Fibroblast of gingiva (primary cell): ENCODE data around the gene TYMS.

Source experiments
- DNase-seq: peaks from one replicate; pipeline ENCODE4 v3.0.0-alpha.2; 2011; ENCODE audit warnings: low read depth

TYMS gene

DNA sequence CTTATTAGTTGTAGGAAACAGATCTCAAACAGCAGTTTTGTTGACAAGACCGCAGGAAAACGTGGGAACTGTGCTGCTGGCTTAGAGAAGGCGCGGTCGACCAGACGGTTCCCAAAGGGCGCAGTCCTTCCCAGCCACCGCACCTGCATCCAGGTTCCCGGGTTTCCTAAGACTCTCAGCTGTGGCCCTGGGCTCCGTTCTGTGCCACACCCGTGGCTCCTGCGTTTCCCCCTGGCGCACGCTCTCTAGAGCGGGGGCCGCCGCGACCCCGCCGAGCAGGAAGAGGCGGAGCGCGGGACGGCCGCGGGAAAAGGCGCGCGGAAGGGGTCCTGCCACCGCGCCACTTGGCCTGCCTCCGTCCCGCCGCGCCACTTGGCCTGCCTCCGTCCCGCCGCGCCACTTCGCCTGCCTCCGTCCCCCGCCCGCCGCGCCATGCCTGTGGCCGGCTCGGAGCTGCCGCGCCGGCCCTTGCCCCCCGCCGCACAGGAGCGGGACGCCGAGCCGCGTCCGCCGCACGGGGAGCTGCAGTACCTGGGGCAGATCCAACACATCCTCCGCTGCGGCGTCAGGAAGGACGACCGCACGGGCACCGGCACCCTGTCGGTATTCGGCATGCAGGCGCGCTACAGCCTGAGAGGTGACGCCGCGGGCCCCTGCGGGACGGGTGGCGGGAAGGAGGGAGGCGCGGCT, at the start of gene TYMS:
Gene TYMS (plus strand): TSS at position 343 of the 690 bp plus-strand sequence. CDS start 90 bp downstream, at position 433.
- DNase-seq: peak; percentile 17

DNA sequence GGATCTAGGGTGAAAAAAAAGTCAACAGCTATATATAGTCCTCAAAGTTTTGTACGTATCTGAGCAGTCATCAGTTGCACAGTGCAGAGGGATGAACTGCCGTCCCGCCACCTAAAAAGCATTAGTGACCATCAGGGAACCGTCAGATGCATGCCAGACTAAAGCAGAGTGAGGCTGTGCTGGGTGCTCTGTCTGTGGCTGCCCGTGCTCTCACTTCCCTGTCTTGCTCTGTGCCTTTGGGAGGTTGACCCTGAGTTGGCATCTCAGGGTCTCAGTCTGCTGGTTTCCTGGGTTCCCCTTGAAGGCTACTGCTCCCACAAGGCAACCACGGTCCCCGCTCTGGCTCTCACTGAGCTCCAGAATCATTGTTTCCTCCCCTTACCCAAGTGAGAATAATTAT, 49.5 kb upstream of the TYMS start:
- no peak for DNase-seq

DNA sequence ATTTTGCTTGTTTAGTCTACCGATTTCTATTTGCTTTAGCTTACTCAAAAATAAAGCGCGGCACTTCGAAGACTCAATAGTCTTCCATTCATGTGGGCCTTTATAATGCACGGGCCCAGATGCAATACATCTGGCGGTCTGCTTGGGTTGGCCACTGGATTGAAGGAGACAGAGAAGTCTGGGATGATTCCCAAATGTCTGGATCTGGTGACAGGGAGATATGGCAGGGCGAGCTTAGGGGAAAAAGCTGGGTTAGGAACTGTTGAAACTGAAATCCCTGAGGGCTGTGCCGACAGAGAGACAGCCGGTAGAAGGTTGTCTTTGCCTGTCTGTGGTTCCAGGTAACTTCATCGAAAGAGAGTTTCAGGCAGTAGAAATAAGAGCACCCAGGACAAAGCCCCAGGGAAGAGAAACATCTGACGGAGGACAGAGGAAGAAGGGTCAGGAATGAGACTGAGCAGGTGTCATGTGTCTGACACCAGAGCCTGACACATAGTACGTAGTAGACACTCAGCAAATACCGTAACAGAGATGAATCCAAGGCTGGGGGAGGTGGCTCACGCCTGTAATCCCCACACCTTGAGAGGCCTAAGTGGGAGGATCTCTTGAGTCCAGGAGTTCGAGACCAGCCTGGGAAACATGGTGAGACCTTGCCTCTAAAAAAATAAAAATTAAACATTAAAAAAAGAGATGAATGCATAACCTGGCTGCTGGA, 47.1 kb upstream of the TYMS start:
- DNase-seq: no peak

DNA sequence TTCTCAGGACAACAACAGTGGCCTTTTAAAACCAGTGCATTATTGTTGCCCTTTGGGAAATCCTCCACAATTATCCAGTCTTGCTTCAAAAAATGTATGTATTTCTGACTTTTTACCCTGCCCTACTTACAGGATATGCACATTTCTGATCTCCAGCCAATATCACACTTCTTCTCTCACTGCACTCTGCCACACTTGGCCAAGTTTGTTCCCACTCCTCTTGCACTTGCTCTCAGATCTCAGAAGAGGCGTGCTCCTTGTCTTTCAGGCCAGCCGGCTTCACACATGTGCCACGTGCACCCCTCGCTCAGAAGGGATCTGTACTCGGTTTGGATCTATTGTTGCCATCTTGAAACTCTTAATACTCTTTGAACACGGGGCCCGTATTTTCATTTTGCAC, 45.3 kb upstream of the TYMS start:
- no peak for DNase-seq

DNA sequence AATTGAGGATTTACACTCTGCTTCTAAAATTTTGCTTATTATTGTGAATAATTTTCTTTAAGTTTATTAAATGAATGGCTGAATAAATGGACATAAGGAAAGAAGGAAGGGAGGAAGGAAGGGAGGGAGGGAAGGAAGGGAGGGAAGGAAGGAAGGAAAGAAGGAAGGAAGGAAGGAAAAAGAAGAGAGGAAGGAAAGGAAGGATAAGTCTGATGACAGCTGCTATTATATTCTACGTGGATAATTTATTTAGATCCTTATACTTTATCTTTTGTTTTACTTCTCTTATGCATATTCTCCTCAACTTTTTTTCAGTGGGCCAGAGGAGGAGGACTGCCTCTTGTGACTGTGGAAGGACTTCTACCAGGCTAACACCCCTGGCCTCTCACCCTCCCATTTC, 43.3 kb upstream of the TYMS start:
- no peak for DNase-seq

DNA sequence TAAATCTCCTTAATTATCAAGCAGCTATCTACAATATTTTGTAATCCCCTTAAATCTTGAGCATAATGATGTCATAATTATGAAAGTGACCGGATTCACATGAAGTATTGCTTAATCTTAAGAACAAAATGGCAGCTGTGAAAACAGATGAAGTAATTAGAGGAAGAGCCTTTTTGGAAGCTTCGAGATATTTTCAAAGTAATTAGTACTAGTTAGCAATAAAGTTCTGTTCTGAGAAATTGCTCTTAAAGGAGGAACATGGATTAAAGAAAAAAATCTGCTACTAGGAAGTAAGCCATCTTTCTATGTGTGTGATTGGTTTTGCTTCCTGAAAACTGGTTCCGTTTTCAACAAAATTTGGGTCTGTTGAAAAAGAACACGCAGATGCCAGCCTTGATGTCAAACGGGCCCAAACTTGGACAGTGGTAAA, 42.3 kb upstream of the TYMS start:
- DNase-seq: peak; percentile 33

DNA sequence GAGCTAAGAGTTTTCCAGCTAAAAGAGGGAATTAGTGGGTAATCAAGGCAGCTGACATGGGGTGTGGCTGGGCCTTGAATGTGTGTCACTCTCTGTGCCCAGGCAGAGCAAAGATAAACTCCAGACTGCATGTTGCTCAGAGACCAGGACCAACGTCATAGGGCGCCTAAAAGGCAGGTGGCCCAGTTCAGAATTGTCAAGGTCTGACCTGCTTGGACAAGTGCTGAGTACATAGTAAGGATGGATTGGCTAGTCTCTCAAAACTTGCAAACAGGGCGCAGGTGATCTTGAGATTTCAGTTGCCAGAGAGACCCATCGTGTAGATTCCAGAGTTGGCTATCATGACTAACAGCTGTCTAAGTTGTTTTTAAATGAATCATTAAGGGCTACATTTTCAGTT, 41.7 kb upstream of the TYMS start:
- DNase-seq: no peak

DNA sequence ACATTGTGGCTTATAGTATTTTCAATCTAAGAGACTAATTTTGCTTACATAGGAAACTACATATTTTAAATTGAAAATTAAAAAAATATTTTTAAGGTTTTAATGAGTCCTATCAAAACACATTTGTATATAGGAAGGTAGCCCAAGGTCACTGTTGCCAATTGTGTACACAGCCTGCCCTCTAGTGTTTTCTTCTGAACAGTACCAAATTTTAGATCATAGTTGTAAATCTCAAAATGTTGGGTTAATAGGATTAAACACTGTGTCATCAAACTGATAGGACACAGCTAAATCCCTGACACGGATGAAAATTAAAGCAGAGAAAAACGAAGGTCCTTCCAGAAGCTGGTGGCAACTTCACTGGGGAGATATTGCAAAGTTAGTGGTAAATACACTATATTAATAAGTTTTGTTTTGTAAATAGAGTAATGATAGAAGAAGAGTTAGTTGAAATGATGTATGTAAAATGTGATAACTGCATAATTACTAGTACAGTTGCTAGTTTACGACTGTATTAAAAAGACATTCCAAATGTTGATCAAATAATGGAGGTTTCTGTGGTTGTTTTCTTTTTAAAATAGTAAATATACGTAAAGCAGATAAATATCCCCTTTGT, 41.0 kb upstream of the TYMS start:
- peak; percentile 47 for DNase-seq

DNA sequence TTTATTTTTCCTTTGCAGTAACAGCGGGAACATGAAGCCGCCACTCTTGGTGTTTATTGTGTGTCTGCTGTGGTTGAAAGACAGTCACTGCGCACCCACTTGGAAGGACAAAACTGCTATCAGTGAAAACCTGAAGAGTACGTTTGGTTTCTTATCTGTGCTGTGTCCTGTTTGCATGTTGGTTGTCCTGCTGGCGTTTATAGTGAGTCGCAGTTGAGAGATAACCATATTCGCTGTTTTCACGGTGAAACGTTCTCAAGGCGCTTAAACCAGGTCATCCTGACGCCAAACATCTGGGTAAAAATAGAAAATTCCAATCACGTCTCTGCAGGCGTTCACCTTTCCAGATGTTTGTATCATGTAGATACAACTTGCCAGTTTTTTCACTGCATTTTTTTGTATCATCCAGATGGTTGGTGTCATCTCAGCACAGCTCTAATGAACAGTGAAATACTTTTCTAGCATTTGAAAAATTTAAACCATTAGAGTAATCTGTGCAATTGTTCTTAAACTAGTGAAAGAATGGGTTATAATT, 39.4 kb upstream of the TYMS start:
- DNase-seq: no peak

DNA sequence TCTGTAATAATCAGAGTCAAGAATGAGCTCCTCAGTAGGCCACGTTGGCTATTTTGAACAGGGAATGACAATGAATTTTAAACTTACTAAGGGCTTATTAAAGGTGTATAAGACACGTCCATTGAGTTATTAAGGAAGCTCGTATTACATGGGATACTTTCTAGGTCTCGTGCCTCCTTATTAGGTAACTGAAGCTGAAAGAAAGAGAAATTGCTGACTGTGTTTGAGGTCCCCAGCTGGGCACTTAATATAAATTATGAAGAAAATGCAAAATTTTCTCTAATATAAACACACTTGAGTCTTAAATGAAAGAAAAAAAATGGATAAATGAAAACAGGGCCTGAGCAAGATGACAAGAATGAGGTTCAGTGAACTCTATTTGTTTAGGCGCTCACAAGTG, 38.8 kb upstream of the TYMS start:
- DNase-seq: no peak

DNA sequence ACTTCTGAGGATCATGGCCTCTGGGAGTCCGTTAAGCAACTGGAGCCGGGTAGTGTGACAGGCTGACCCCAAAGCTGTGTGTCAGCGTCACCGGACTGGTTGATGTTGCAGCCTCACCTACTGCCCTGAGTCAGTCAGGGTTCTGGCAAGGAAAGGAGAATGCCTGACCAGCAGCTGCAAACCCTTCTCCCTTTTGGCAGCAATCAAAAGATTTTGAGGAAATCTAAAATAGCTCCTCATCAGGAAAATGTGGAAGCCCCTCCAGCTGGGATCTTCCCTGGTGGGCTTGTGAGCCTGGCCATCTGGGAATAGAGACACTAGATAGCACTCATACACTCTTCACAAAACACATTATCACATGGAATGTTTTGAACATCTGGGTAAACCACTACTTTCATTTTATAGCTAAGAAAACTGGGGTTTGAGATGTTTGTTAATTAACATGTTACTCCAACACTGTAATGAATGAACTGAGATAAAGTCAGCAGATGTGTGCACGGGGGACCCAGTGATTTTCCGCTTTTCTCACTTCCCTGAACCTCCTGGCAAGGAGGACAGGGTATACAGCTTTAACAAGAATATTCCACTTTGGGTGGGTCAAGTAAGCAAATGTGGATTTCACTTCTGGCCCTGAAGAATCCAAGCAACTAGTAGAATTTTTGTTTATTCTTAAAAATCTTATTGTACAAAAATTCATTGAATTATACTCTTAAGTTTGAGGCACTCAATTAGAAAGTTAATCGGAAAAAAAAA, 36.0 kb upstream of the TYMS start:
- peak; percentile 55 for DNase-seq

DNA sequence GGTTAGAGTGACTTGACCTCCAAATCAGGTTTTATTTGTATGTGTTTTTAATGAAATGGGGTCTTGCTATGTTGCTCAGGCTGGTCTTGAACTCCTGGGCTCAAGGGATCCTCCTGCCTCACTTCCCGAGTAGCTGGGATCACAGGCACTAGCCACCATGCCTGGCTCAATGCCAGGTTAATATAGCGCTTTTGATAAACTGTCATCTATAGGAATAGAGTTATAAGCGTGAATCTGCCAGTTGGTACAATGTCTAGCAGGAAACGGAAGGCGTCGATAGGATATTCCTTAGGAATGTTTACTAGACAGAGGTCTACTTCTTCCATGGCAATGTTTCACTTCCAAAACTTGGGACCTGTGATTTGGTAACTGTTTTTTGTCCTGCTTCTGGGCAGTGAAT, 35.2 kb upstream of the TYMS start:
- DNase-seq: no peak

DNA sequence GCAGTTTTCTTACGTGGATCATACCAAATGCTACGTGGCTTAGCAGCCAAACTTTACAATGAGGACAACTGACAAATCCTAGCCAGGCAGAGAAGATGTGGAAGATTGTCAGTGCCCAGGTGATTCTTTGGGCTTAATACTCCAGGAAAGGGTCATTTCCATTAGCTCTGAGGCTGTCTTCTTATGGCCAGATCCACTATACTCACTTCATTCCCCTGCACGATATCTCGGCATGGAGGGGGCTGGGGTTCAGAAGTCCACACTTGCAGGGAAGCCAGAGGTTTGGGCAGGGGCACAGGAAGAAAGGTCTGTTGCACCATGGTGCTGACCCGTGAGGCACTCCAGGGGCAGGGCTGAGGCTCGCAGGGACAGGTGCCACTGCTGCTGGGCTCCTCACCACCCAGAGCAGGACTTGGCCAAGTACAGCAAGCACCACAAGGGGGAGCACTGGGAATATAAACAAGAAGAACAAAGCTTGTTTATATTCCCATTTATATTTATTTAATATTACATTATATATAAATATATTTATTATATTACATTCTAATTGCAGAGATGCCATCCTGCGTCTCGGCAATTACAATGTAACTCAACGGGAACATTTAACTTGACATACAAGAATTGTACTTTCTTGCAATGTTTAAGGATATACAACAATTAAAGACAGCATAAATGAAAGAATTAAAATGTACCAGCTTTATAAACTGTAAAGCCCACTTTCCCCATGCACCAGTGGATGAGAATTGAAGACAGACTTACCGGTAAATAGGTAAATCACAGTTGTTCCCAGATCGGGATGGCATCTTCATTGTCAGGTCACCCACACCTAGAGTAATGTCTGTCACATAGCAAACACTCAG, 33.5 kb upstream of the TYMS start:
- peak; percentile 69 for DNase-seq

DNA sequence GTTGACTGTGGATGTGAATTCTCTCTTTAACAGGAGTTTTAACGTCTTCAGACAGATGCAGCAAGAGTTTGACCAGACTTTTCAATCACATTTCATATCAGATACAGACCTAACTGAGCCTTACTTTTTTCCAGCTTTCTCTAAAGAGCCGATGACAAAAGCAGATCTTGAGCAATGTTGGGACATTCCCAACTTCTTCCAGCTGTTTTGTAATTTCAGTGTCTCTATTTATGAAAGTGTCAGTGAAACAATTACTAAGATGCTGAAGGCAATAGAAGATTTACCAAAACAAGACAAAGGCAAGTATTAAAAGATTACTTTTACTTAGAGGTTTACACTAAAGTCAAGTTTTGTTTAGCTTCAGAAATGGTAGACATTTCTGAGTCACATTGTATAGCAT, 30.2 kb upstream of the TYMS start:
- peak; percentile 45 for DNase-seq

DNA sequence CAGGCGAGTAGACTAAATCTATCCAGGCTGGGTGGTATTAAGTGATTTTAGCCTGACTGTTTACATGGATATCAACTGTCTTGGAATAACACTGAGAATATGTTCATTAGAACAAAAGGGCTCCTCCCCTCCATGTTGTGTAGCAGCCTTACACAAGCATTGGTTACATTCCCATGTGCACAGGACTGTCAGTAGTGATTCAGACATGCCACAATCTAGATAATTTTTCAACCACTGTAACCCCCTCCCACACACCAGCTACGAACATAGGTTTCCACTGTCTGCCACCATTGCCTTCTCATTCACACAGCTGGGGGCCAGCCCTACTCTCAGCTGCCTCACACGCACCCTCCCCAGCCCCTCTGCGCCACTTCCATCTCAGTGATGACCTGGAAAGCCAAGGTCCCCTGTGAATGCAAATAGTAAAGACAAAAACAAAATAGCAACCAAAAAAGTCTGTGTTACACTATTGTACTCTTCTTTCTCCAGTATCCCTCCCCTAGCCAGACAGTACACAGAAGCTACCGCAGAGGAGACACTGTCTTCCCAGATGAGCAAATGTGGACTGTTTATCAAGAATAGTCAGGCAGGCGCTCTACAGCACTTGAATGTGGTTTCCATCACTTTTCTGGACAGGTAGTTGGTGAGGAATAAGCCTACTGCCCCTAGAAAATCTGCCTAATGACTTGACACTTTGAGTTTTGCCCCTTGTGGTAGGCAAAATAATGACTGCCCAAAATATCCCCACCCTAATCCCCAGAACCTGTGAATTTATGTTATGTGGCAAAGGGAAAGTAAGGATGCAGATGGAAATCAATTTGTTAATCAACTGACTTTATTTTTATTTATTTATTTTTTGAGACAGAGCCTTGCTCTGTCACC, 27.9 kb upstream of the TYMS start:
- DNase-seq: no peak

DNA sequence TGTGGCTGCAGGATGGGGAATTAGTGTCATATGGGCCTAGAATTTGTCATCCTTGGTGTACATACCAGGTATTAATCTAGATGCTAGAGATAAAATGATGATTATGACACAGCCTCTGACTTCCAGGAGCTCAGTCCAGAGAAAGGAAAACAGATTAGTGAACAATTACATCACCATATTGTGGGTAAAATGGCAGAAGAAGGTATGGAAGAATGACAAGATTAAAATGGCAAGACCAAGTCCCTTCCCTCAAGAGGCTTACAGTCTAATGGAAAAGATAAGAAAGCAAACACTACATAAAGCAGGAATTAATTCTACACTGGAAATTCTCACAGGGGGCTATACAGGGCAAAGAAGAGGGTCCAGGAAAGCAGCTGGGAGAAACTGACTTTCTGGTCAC, 25.9 kb upstream of the TYMS start:
- no peak for DNase-seq

DNA sequence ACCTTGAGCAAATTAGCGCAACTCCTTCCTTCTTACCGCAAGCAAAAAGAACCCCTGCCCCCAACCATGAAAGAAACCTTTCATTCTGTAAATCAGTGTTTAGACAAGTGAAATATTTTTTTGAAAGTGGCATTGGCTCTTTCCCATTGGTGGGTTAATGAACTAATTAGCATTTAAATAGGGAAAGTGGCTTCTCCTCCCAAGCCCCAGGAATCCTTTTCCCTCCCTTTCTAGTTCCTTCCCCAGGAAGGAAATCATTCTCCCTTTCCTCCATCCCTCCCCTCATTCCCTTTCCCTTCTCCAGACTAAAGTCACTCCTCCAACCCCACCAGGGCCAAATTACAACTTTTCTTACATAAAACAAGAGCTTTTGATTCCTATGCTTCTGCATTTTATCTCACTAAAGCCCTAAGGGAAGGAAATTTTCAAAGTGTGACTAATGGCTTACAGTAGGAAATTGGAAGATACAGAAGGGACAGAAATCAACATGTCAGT, 22.9 kb upstream of the TYMS start:
- DNase-seq: no peak

DNA sequence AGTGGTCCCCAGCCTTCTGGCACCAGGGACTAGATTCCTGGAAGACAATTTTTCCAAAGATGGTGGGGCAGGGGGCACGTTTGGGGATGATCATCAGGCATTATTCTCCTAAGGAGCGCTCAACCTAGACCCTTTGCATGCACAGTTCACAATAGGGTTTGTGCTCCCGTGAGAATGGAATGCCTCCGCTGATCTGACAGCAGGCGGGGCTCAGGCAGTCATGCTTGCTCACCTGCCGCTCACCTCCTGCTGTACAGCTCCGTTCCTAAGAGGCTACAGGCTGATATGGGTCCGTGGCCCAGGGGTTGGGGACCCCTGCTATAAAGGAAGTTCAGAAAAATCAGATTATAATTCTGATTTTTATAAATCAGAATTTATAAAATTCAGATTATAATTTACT, 22.3 kb upstream of the TYMS start:
- no peak for DNase-seq

DNA sequence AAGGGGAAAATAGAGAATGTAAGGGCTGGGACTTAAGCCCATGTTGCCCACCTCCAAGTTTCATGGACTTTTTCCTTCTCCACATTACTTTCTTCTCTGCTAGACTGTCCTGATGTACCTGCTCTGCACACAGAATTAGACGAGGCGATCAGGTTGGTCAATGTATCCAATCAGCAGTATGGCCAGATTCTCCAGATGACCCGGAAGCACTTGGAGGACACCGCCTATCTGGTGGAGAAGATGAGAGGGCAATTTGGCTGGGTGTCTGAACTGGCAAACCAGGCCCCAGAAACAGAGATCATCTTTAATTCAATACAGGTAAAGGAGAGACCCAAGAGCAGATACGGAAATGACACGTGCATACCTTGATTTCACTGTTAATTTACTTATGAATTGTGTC, 16.2 kb upstream of the TYMS start:
- no peak for DNase-seq

DNA sequence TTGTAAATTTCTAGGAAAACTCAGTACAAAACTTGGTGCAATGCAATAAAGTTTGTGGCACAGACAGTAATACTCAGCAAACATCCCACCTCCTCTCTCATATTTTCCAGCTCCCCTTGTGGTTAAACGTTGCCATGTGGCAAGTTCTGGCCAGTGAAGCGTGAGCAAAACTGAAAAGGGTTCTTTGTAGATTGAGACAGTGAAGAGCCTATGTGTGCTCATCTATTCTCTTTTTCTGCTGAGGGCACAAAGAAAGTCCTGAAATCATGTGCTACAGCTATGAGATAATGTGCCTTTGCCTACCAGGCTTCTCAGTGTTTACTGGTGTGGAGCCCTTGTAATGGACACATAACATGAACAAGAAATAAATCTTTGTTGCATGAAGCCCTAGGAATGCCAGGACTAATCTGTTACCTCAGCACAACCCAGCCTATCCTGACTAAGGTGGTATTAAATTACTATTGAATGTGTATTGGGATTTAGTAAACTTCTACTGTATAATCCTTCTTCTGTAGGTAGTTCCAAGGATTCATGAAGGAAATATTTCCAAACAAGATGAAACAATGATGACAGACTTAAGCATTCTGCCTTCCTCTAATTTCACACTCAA, 13.0 kb upstream of the TYMS start:
- no peak for DNase-seq
